Measurements from ENCODE around the gene ZFPM1.

The ZFPM1 gene

GRCh38 chr16:88407807-88408206 is 45.3 kb upstream of the ZFPM1 start:
- no peak overlapping the region for H3K4me3 ChIP-seq (replicated peaks; ENCODE audit: insufficient read depth, low read length)
- no peaks in the 10 kb centered on the region for H3K27me3 ChIP-seq (ENCODE audit: insufficient read depth, poor library complexity, severe bottlenecking)
- no peak overlapping the region for H3K27ac ChIP-seq (replicated peaks)
- DNase-seq (ENCODE audit: low read depth in 1 of 2, low spot score in 1 of 2), result peak; percentile 4 to 46
- no peak for TF ChIP-seq GABPA (IDR thresholded peaks at IDR 0.05; ENCODE audit: low read depth)
- no peak for TF ChIP-seq REST (IDR thresholded peaks at IDR 0.05; ENCODE audit: insufficient replicate concordance, low read depth)
- TF ChIP-seq CTCF (IDR thresholded peaks at IDR 0.05; ENCODE audit: insufficient read depth, low read length), result no peak
- no peak for TF ChIP-seq SPI1 (IDR thresholded peaks at IDR 0.05; ENCODE audit: borderline replicate concordance, low read depth)
- TF ChIP-seq POLR2AphosphoS5 (IDR thresholded peaks at IDR 0.05; ENCODE audit: low read depth), result no peak

GRCh38 chr16:88408561-88409142 is 44.4 kb upstream of the ZFPM1 start:
- H3K27me3 ChIP-seq (ENCODE audit: insufficient read depth, poor library complexity, severe bottlenecking), result no peaks in the 10 kb centered on the region
- no peak overlapping the region for H3K4me3 ChIP-seq (replicated peaks; ENCODE audit: insufficient read depth, low read length)
- no peak overlapping the region for H3K27ac ChIP-seq (replicated peaks)
- TF ChIP-seq REST (IDR thresholded peaks at IDR 0.05; ENCODE audit: insufficient replicate concordance, low read depth), result no peak
- TF ChIP-seq CTCF (IDR thresholded peaks at IDR 0.05; ENCODE audit: insufficient read depth, low read length), result no peak
- TF ChIP-seq GABPA (IDR thresholded peaks at IDR 0.05; ENCODE audit: low read depth), result no peak
- TF ChIP-seq SPI1 (IDR thresholded peaks at IDR 0.05; ENCODE audit: borderline replicate concordance, low read depth), result no peak
- no peak for DNase-seq (ENCODE audit: low read depth in 1 of 2, low spot score in 1 of 2)

- H3K27me3 ChIP-seq (ENCODE audit: insufficient read depth, poor library complexity, severe bottlenecking), result no peaks in the 10 kb centered on the region
Measured at GRCh38 chr16:88409296-88410065, 43.6 kb upstream of the ZFPM1 start.

More at GRCh38 chr16:88409296-88410065, 43.6 kb upstream of the ZFPM1 start:
- no peak for DNase-seq (ENCODE audit: low read depth in 1 of 2, low spot score in 1 of 2)
- Histone ChIP-seq H3K4me3 (replicated peaks; ENCODE audit: insufficient read depth, low read length) (no peak overlapping the region), H3K27ac (replicated peaks) (no peak overlapping the region)
- TF ChIP-seq GABPA (IDR thresholded peaks at IDR 0.05; ENCODE audit: low read depth) (no peak), SPI1 (IDR thresholded peaks at IDR 0.05; ENCODE audit: borderline replicate concordance, low read depth) (no peak), REST (IDR thresholded peaks at IDR 0.05; ENCODE audit: insufficient replicate concordance, low read depth) (no peak), CTCF (IDR thresholded peaks at IDR 0.05; ENCODE audit: insufficient read depth, low read length) (no peak), POLR2AphosphoS5 (IDR thresholded peaks at IDR 0.05; ENCODE audit: low read depth) (no peak)

Data from HL-60 (cell line).